GM23248 (cell line): ENCODE data around the gene CAMK2D. TPM values are rescaled to one million over a fixed set of nuclear protein-coding genes. Genes with fewer than 3 reads are reported as not detected.

ENCODE experiments used
- DNase-seq: peaks from one replicate; pipeline ENCODE4 v3.0.0-alpha.2; 2015
- H2AFZ ChIP-seq: fragments of 200-600 bp; sonication (generic); 2 replicates; pipeline ENCODE4 v1.6.1; 2016; ENCODE audit warnings: antibody characterized with exemption
- H3F3A ChIP-seq: fragments of 200-600 bp; sonication (generic); 2 replicates; pipeline ENCODE4 v1.6.1; 2016; ENCODE audit warnings: mild to moderate bottlenecking, antibody characterized with exemption, mixed run types; ENCODE audit not compliant: insufficient read depth
- H3K27ac ChIP-seq: fragments of 200-600 bp; sonication (generic); 2 replicates; pipeline ENCODE4 v1.5.1; 2016; ENCODE audit warnings: mild to moderate bottlenecking
- H3K27me3 ChIP-seq: fragments of 200-600 bp; sonication (generic); replicated peaks from 2 replicates; pipeline ENCODE4 v1.6.1; 2016; ENCODE audit warnings: mild to moderate bottlenecking; ENCODE audit not compliant: insufficient read depth
- H3K36me3 ChIP-seq: fragments of 200-600 bp; sonication (generic); 2 replicates; pipeline ENCODE4 v1.6.1; 2016; ENCODE audit warnings: low read depth, mild to moderate bottlenecking
- H3K4me1 ChIP-seq: fragments of 200-600 bp; sonication (generic); 2 replicates; pipeline ENCODE4 v1.6.1; 2016; ENCODE audit warnings: mild to moderate bottlenecking; ENCODE audit not compliant: insufficient read depth
- H3K4me2 ChIP-seq: fragments of 200-600 bp; sonication (generic); one replicate; pipeline ENCODE4 v1.6.1; 2016; ENCODE audit warnings: mild to moderate bottlenecking; ENCODE audit not compliant: unreplicated experiment
- H3K4me3 ChIP-seq: fragments of 200-600 bp; sonication (generic); 2 replicates; pipeline ENCODE4 v1.5.1; 2016; ENCODE audit warnings: mild to moderate bottlenecking
- H3K79me2 ChIP-seq: fragments of 200-600 bp; sonication (generic); 2 replicates; pipeline ENCODE4 v1.6.1; 2016; ENCODE audit warnings: mild to moderate bottlenecking; ENCODE audit not compliant: insufficient read depth
- H3K9ac ChIP-seq: fragments of 200-600 bp; sonication (generic); 2 replicates; pipeline ENCODE4 v1.6.1; 2016; ENCODE audit warnings: mild to moderate bottlenecking
- H3K9me2 ChIP-seq: fragments of 200-600 bp; sonication (generic); 2 replicates; pipeline ENCODE4 v1.6.1; 2016; ENCODE audit warnings: mixed run types, mild to moderate bottlenecking, moderate library complexity; ENCODE audit not compliant: insufficient read depth
- H3K9me3 ChIP-seq: fragments of 200-600 bp; sonication (generic); one replicate; pipeline ENCODE4 v1.6.1; 2017; ENCODE audit warnings: low read depth
- H4K20me1 ChIP-seq: fragments of 200-600 bp; sonication (generic); 2 replicates; pipeline ENCODE4 v1.6.0; 2016; ENCODE audit not compliant: insufficient read depth
- EZH2 ChIP-seq: fragments of 200-600 bp; sonication (generic); IDR thresholded peaks from 2 replicates; pipeline ENCODE4 v1.6.1; 2018; ENCODE audit warnings: antibody characterized with exemption, mild to moderate bottlenecking; ENCODE audit not compliant: insufficient read depth, poor library complexity, severe bottlenecking
- EZH2phosphoT487 ChIP-seq: fragments of 200-600 bp; sonication (generic); IDR thresholded peaks from 2 replicates; pipeline ENCODE4 v1.6.1; 2018; ENCODE audit warnings: antibody characterized with exemption, moderate library complexity, mild to moderate bottlenecking, low read depth; ENCODE audit not compliant: insufficient read depth
- WGBS, 2 experiments: methylation state at CpG; one replicate each; pipeline ENCODE4 v1.1.6; 2015 to 2017; ENCODE audit warnings: low lambda C conversion rate in 2 of 2, low coverage in 1 of 2; ENCODE audit errors: missing lambda C conversion rate in 2 of 2; 5-methylcytosine and 5-hydroxymethylcytosine counted together
- in situ Hi-C: fragments of 300-500 bp; cut with MboI; formaldehyde crosslinking; loops from 2 replicates; pipeline ENCODE4 v1.15.0; 2020
- polyA plus RNA-seq: library from polyadenylated mRNA; unstranded; fragments of >200 nt; fragmentation: Nextera tagmentation; extraction: Ambion mirVana; gene quantifications from 2 replicates; pipeline ENCODE4 v1.2.1, GENCODE V29; 2016
- total RNA-seq: library from RNA; depleted of rRNA; stranded (reverse); fragments of >200 nt; shearing (Covaris generic); gene quantifications from 2 replicates; pipeline ENCODE4 v1.2.3, GENCODE V29; 2014

Gene CAMK2D
- total and polyA plus RNA-seq, 2 experiments from 2014 or later, result 78.8 to 94.5 TPM

DNA sequence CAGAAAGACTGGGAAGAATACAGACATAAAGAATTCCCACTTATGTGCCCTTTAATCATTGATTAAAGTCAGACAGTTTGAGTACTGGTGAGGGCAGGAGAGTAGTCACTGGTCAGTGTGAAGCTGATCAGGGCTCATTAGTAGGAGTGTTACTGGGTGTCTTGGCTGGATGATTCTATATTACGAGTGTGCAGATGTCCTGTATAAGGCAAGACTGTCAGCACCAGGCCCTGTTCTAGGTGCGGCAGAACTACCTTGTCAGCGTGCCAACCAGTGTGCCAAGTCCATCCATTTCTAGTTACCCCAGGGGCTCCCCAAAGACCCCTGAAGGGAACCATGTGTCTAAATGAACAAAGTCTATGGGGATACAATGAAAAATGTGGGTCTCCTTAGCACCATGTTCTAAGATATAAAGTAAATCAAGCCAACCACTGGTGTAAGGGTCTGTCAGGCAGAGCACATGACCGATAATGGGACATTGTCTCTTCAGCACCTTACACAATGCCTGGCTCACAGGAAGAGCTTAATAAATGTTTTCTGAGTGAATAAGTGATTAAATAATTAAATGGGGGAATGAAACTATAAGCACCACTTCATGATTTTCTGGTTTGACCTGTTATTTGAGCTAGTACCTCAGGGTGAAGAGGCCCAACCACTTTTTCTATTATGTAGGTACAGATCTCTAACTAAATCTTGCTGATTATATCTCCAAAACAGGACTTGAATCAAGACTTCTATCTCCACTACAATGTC is 205.0 kb downstream of the CAMK2D start:
- H3F3A ChIP-seq, result peaks cover 3% of the 10 kb centered on the region; the same call in 1 of the 2 replicates
- H4K20me1 ChIP-seq, result no peaks in the 10 kb centered on the region
- H3K36me3 ChIP-seq, result peaks cover 22% of the 10 kb centered on the region
- H3K9ac ChIP-seq, result no peak overlapping the region
- no peak for DNase-seq
- no peaks in the 10 kb centered on the region for H3K9me3 ChIP-seq
- H3K9me2 ChIP-seq, result no peaks in the 10 kb centered on the region
- TF ChIP-seq EZH2phosphoT487 (no peak), EZH2 (no peak)
- peaks cover 58% of the 10 kb centered on the region for H3K79me2 ChIP-seq
- H3K27ac ChIP-seq, result no peak overlapping the region
- in situ Hi-C loops, result loop anchor here (10.0 kb wide), 1 partner anchor 198 kb away; no protein-coding TSS in a partner anchor
- H3K4me1 ChIP-seq, result 0 out of 2 replicates have a peak, but pooled peaks cover 6% of the 10 kb centered on the region
- 99 to 100% methylated on average over 4 of the region's 4 CpGs for WGBS, 2 experiments
- no peaks in the 10 kb centered on the region for H3K27me3 ChIP-seq
- H3K4me3 ChIP-seq, result no peak overlapping the region
- H3K4me2 ChIP-seq, result no peak overlapping the region
- H2AFZ ChIP-seq, result no peak overlapping the region

DNA sequence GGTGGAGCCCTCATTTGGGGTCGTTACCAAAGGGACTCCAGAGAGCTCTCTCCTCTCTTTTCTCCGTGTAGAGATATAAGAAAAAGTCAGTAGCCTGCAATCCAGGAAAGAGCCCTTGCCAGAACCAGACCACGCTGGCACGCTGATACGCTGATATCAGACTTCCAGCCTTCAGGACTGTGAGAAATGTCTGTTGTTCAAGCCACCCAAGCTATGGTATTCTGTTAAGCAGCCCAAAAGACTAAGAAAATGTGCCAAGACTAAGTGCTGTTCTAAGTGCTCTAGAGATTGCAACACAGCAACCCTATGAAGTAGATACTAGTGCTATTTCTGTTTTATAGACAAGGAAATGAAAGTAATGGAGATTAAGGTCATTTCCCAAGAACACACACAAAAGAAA is 205.7 kb downstream of the CAMK2D start:
- in situ Hi-C loops, result loop anchor here (10.0 kb wide), 1 partner anchor 199 kb away; no protein-coding TSS in a partner anchor
- no peak overlapping the region for H3K4me2 ChIP-seq
- WGBS, 2 experiments, result 85 to 86% methylated on average over 5 of the region's 5 CpGs

DNA sequence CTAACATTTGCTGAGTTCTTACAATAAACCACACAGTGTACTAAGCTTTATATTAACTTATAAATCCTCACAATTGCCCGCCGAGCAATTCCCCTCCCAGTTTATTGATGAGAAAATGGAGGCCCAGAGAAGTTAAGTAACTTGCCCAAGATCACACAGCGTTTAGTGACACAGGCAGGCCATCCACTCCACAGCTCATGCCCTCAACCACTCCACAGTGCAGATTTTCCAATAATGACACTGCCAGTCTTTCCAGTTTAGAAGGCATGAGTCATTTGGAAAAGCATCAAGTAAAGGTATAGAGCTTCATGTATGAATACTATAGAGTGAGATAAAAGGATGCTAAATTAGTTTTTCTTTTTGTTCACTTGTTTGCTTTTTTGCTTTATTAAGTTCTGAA is 208.5 kb downstream of the CAMK2D start:
- Histone ChIP-seq H3K27me3 (no peaks in the 10 kb centered on the region), H3K4me1 (no peaks in the 10 kb centered on the region), H3K9me2 (no peaks in the 10 kb centered on the region), H3K79me2 (peaks cover 57% of the 10 kb centered on the region), H3K9me3 (no peaks in the 10 kb centered on the region), H3K9ac (no peak overlapping the region), H3K36me3 (peaks cover 13% of the 10 kb centered on the region; the same call in 1 of the 2 replicates), H3K4me3 (no peak overlapping the region), H3F3A (peaks cover 17% of the 10 kb centered on the region), H4K20me1 (no peaks in the 10 kb centered on the region), H2AFZ (no peak overlapping the region), H3K4me2 (no peak overlapping the region), H3K27ac (no peak overlapping the region)
- no peak for DNase-seq
- 94 to 95% methylated on average over 3 of the region's 3 CpGs for WGBS, 2 experiments
- in situ Hi-C loops, result loop anchor here (10.0 kb wide), 1 partner anchor 202 kb away; no protein-coding TSS in a partner anchor
- no peak for TF ChIP-seq EZH2
- no peak for TF ChIP-seq EZH2phosphoT487

More for the DNA sequence above, 205.7 kb downstream of the CAMK2D start:
- TF ChIP-seq EZH2 (no peak), EZH2phosphoT487 (no peak)
- H2AFZ ChIP-seq, result no peak overlapping the region
- peaks cover 52% of the 10 kb centered on the region for H3K79me2 ChIP-seq
- no peak overlapping the region for H3K4me3 ChIP-seq
- H4K20me1 ChIP-seq, result no peaks in the 10 kb centered on the region
- H3K27me3 ChIP-seq, result no peaks in the 10 kb centered on the region
- H3K4me1 ChIP-seq, result 0 out of 2 replicates have a peak, but pooled peaks cover 6% of the 10 kb centered on the region
- no peak overlapping the region for H3K9ac ChIP-seq
- DNase-seq, result no peak
- peaks cover 22% of the 10 kb centered on the region for H3K36me3 ChIP-seq
- H3F3A ChIP-seq, result peaks cover 3% of the 10 kb centered on the region; the same call in 1 of the 2 replicates
- H3K9me3 ChIP-seq, result no peaks in the 10 kb centered on the region
- no peaks in the 10 kb centered on the region for H3K9me2 ChIP-seq
- H3K27ac ChIP-seq, result no peak overlapping the region

- no peak for DNase-seq
- H3K27ac ChIP-seq, result no peak overlapping the region
- no peaks in the 10 kb centered on the region for H3K9me3 ChIP-seq
- peaks cover 23% of the 10 kb centered on the region for H3K36me3 ChIP-seq
- peaks cover 13% of the 10 kb centered on the region for H3K4me1 ChIP-seq
- 97 to 98% methylated on average over 2 of the region's 2 CpGs for WGBS, 2 experiments
- no peaks in the 10 kb centered on the region for H4K20me1 ChIP-seq
- no peak for TF ChIP-seq EZH2phosphoT487
- TF ChIP-seq EZH2, result no peak
- H3K79me2 ChIP-seq, result peaks cover 39% of the 10 kb centered on the region
- H2AFZ ChIP-seq, result no peak overlapping the region
- H3K4me3 ChIP-seq, result no peak overlapping the region
- in situ Hi-C loops, result loop anchor here (10.0 kb wide), 1 partner anchor 204 kb away; no protein-coding TSS in a partner anchor
- H3K4me2 ChIP-seq, result no peak overlapping the region
- H3F3A ChIP-seq, result peaks cover 36% of the 10 kb centered on the region
- H3K9ac ChIP-seq, result no peak overlapping the region
- H3K9me2 ChIP-seq, result no peaks in the 10 kb centered on the region
- no peaks in the 10 kb centered on the region for H3K27me3 ChIP-seq
These were observed 211.0 kb downstream of the CAMK2D start for GRCh38 chr4:113550510-113550909.
